Type B pancreatic cell (in vitro differentiated cells): ENCODE measurements around the gene RPN2. TPM values are rescaled to one million over a fixed set of nuclear protein-coding genes. Genes with fewer than 3 reads are reported as not detected.

Source experiments
- DNase-seq: peaks from one replicate; pipeline ENCODE4 v3.0.0; 2021; ENCODE audit warnings: mixed read lengths; ENCODE audit not compliant: unreplicated experiment; ENCODE audit errors: extremely low spot score
- H3K27ac Mint-ChIP-seq: 2 replicates; pipeline ENCODE4 v1.8.0; 2021; ENCODE audit warnings: mild to moderate bottlenecking, mixed read lengths
- H3K27me3 Mint-ChIP-seq: 2 replicates; pipeline ENCODE4 v1.8.0; 2021; ENCODE audit warnings: mixed read lengths
- H3K36me3 Mint-ChIP-seq: 2 replicates; pipeline ENCODE4 v1.8.0; 2021; ENCODE audit warnings: mixed read lengths
- H3K4me1 Mint-ChIP-seq: one replicate; pipeline ENCODE4 v1.8.0; 2021; ENCODE audit warnings: mixed read lengths; ENCODE audit not compliant: unreplicated experiment
- H3K4me3 Mint-ChIP-seq: 2 replicates; pipeline ENCODE4 v1.8.0; 2021; ENCODE audit warnings: mild to moderate bottlenecking, mixed read lengths
- H3K9me3 Mint-ChIP-seq: 2 replicates; pipeline ENCODE4 v1.8.0; 2021; ENCODE audit warnings: mixed read lengths
- CTCF ChIP-seq: fragments of 200-600 bp; sonication (generic); conservative IDR thresholded peaks from 2 replicates; pipeline ENCODE4 v1.5.0; 2021; ENCODE audit warnings: antibody characterized with exemption, mild to moderate bottlenecking
- total RNA-seq: library from RNA; stranded (reverse); gene quantifications from 2 replicates; pipeline ENCODE4 v1.2.1, GENCODE V29; 2021; ENCODE audit warnings: low replicate concordance

RPN2 gene
- total RNA-seq, 1 donor from 2014 or later: 184 TPM

- Mint-ChIP-seq H3K27me3 (no peaks in the 10 kb centered on the region), H3K4me3 (no peak overlapping the region), H3K4me1 (peaks cover 5% of the 10 kb centered on the region), H3K9me3 (no peaks in the 10 kb centered on the region), H3K36me3 (peaks cover 41% of the 10 kb centered on the region), H3K27ac (no peak overlapping the region)
- DNase-seq: no peak
- TF ChIP-seq CTCF: no peak
Measured at GRCh38 chr20:37225146-37225545, 46.0 kb downstream of the RPN2 start.

GRCh38 chr20:37226889-37227288 lies 47.8 kb downstream of the RPN2 start:
- TF ChIP-seq CTCF: no peak
- Mint-ChIP-seq H3K4me1 (no peaks in the 10 kb centered on the region), H3K9me3 (no peaks in the 10 kb centered on the region), H3K4me3 (no peak overlapping the region), H3K27ac (no peak overlapping the region), H3K36me3 (peaks cover 45% of the 10 kb centered on the region), H3K27me3 (no peaks in the 10 kb centered on the region)
- no peak for DNase-seq

- Mint-ChIP-seq H3K4me1 (peaks cover 5% of the 10 kb centered on the region), H3K27ac (no peak overlapping the region), H3K9me3 (no peaks in the 10 kb centered on the region), H3K27me3 (no peaks in the 10 kb centered on the region), H3K4me3 (no peak overlapping the region), H3K36me3 (peaks cover 50% of the 10 kb centered on the region)
- no peak for DNase-seq
- TF ChIP-seq CTCF: no peak
Measured at GRCh38 chr20:37228082-37228481, 49.0 kb downstream of the RPN2 start.

- Mint-ChIP-seq H3K27ac (no peak overlapping the region), H3K27me3 (no peaks in the 10 kb centered on the region), H3K4me1 (peaks cover 5% of the 10 kb centered on the region), H3K4me3 (no peak overlapping the region), H3K36me3 (peaks cover 52% of the 10 kb centered on the region), H3K9me3 (no peaks in the 10 kb centered on the region)
- no peak for TF ChIP-seq CTCF
- no peak for DNase-seq
Measured at GRCh38 chr20:37228656-37229055, 49.5 kb downstream of the RPN2 start.

GRCh38 chr20:37229357-37229756 lies 50.2 kb downstream of the RPN2 start:
- Mint-ChIP-seq H3K27ac (no peak overlapping the region), H3K36me3 (peaks cover 55% of the 10 kb centered on the region)

More at GRCh38 chr20:37229357-37229756, 50.2 kb downstream of the RPN2 start:
- no peak for DNase-seq
- no peak for TF ChIP-seq CTCF
- no peaks in the 10 kb centered on the region for H3K9me3 Mint-ChIP-seq
- H3K27me3 Mint-ChIP-seq: no peaks in the 10 kb centered on the region
- no peak overlapping the region for H3K4me3 Mint-ChIP-seq
- peaks cover 11% of the 10 kb centered on the region for H3K4me1 Mint-ChIP-seq
